22Rv1 (cell line): ENCODE results near the gene CEND1.

Experiments
- H3K27ac ChIP-seq: fragments of 450-650 bp; 2 replicates; pipeline ENCODE4 v1.5.1; 2017
- CTCF ChIP-seq: fragments of 450-650 bp; IDR thresholded peaks from 2 replicates; pipeline ENCODE4 v1.5.1; 2017; ENCODE audit warnings: mild to moderate bottlenecking
- ZFX ChIP-seq: fragments of 450-650 bp; IDR thresholded peaks from 2 replicates; pipeline ENCODE4 v1.6.1; 2017; ENCODE audit warnings: antibody characterized with exemption, borderline replicate concordance

CEND1 gene

GRCh38 chr11:772429-773390, 17.2 kb downstream of the CEND1 start:
- H3K27ac ChIP-seq, result no peak overlapping the region
- no peak for TF ChIP-seq CTCF

- no peak overlapping the region for H3K27ac ChIP-seq
- TF ChIP-seq CTCF (no peak), ZFX (no peak)
Measured at GRCh38 chr11:771617-772204, 18.2 kb downstream of the CEND1 start.

GRCh38 chr11:770642-771616, 19.0 kb downstream of the CEND1 start:
- no peak overlapping the region for H3K27ac ChIP-seq
- TF ChIP-seq CTCF, result no peak
- TF ChIP-seq ZFX, result no peak

- no peak for TF ChIP-seq ZFX
- no peak for TF ChIP-seq CTCF
- no peak overlapping the region for H3K27ac ChIP-seq
Measured at GRCh38 chr11:769887-770641, 19.8 kb downstream of the CEND1 start.

- no peak for TF ChIP-seq CTCF
- no peak for TF ChIP-seq ZFX
Measured at GRCh38 chr11:767238-767637, 22.7 kb downstream of the CEND1 start.

GRCh38 chr11:766936-767210, 23.0 kb downstream of the CEND1 start:
- no peak for TF ChIP-seq CTCF
- TF ChIP-seq ZFX, result no peak
- H3K27ac ChIP-seq, result peak overlapping the region; percentile 60; the same call in 1 of the 2 replicates

More at GRCh38 chr11:767238-767637, 22.7 kb downstream of the CEND1 start:
- H3K27ac ChIP-seq, result no peak overlapping the region
